ENCODE measurements around the gene PHACTR3.

Gene PHACTR3

GRCh38 chr20:59802018-59802417, 197.7 kb downstream of the PHACTR3 start:
- no peak overlapping the region for H3K4me2 ChIP-seq (ENCODE audit: low read length)
- DNase-seq = no peak
- no peak overlapping the region for H3K23ac ChIP-seq (ENCODE audit: low read length)
- no peak overlapping the region for H2BK120ac ChIP-seq (ENCODE audit: low read depth, low read length)
- H4K8ac ChIP-seq (ENCODE audit: low read depth, low read length) = no peak overlapping the region
- no peak overlapping the region for H2AK5ac ChIP-seq (ENCODE audit: low read length)
- no peaks in the 10 kb centered on the region for H3K36me3 ChIP-seq (ENCODE audit: control insufficient read depth, insufficient read depth, low read length)
- no peak overlapping the region for H2BK5ac ChIP-seq (ENCODE audit: low read length)
- WGBS (ENCODE audit: extremely low coverage, insufficient coverage, low lambda C conversion rate) = no CpG with 5 or more reads among the region's 4 CpGs
- no peak overlapping the region for H3K4ac ChIP-seq (ENCODE audit: low read depth, low read length)
- H3K18ac ChIP-seq (ENCODE audit: low read length) = no peak overlapping the region
- H3K56ac ChIP-seq (ENCODE audit: low read length) = no peak overlapping the region
- H3K79me2 ChIP-seq (ENCODE audit: control insufficient read depth, insufficient read depth, low read length) = no peaks in the 10 kb centered on the region
- H3K27ac ChIP-seq (ENCODE audit: low read depth, low read length) = no peak overlapping the region
- H3K27me3 ChIP-seq (ENCODE audit: insufficient read depth, low read length, poor library complexity) = no peaks in the 10 kb centered on the region
- H2BK15ac ChIP-seq (replicated peaks; ENCODE audit: low read depth) = no peak overlapping the region
- H3K4me3 ChIP-seq (ENCODE audit: low read length) = no peak overlapping the region
- no peak overlapping the region for H3K9ac ChIP-seq (ENCODE audit: low read length)
- H4K5ac ChIP-seq (ENCODE audit: low read length) = no peak overlapping the region
- no peaks in the 10 kb centered on the region for H3K4me1 ChIP-seq (ENCODE audit: control insufficient read depth, low read depth, low read length)
- no peaks in the 10 kb centered on the region for H3K79me1 ChIP-seq (ENCODE audit: low read length)

- H3K4me3 ChIP-seq (ENCODE audit: low read length) = no peak overlapping the region
- H2AK5ac ChIP-seq (ENCODE audit: low read length) = no peak overlapping the region
- H3K56ac ChIP-seq (ENCODE audit: low read length) = no peak overlapping the region
- no peak overlapping the region for H4K5ac ChIP-seq (ENCODE audit: low read length)
- H3K18ac ChIP-seq (ENCODE audit: low read length) = no peak overlapping the region
- no peak overlapping the region for H2BK5ac ChIP-seq (ENCODE audit: low read length)
- H2BK15ac ChIP-seq (replicated peaks; ENCODE audit: low read depth) = no peak overlapping the region
- H3K79me1 ChIP-seq (ENCODE audit: low read length) = no peaks in the 10 kb centered on the region
- WGBS (ENCODE audit: extremely low coverage, insufficient coverage, low lambda C conversion rate) = no CpG with 5 or more reads among the region's 9 CpGs
- H4K8ac ChIP-seq (ENCODE audit: low read depth, low read length) = no peak overlapping the region
- no peak for DNase-seq
- H3K23ac ChIP-seq (ENCODE audit: low read length) = no peak overlapping the region
- H3K79me2 ChIP-seq (ENCODE audit: control insufficient read depth, insufficient read depth, low read length) = no peaks in the 10 kb centered on the region
- H3K4me1 ChIP-seq (ENCODE audit: control insufficient read depth, low read depth, low read length) = no peaks in the 10 kb centered on the region
- no peak overlapping the region for H3K9ac ChIP-seq (ENCODE audit: low read length)
- no peak overlapping the region for H3K4ac ChIP-seq (ENCODE audit: low read depth, low read length)
- H3K27me3 ChIP-seq (ENCODE audit: insufficient read depth, low read length, poor library complexity) = no peaks in the 10 kb centered on the region
- no peak overlapping the region for H2BK120ac ChIP-seq (ENCODE audit: low read depth, low read length)
- no peaks in the 10 kb centered on the region for H3K36me3 ChIP-seq (ENCODE audit: control insufficient read depth, insufficient read depth, low read length)
- no peak overlapping the region for H3K27ac ChIP-seq (ENCODE audit: low read depth, low read length)
- no peak overlapping the region for H3K4me2 ChIP-seq (ENCODE audit: low read length)
Observed at GRCh38 chr20:59802471-59803221, 198.3 kb downstream of the PHACTR3 start.

- Histone ChIP-seq H3K27ac (ENCODE audit: low read depth, low read length) (no peak overlapping the region), H2BK5ac (ENCODE audit: low read length) (no peak overlapping the region)
- WGBS (ENCODE audit: extremely low coverage, insufficient coverage, low lambda C conversion rate) = no CpG with 5 or more reads among the region's 5 CpGs
Observed at GRCh38 chr20:59804347-59804746, 200.0 kb downstream of the PHACTR3 start.

GRCh38 chr20:59804871-59805665, 200.7 kb downstream of the PHACTR3 start:
- WGBS (ENCODE audit: extremely low coverage, insufficient coverage, low lambda C conversion rate) = no CpG with 5 or more reads among the region's 9 CpGs
- Histone ChIP-seq H2BK120ac (ENCODE audit: low read depth, low read length) (no peak overlapping the region), H3K4me2 (ENCODE audit: low read length) (no peak overlapping the region), H4K5ac (ENCODE audit: low read length) (no peak overlapping the region), H3K79me1 (ENCODE audit: low read length) (no peaks in the 10 kb centered on the region), H3K27ac (ENCODE audit: low read depth, low read length) (no peak overlapping the region), H3K4me3 (ENCODE audit: low read length) (no peak overlapping the region), H3K23ac (ENCODE audit: low read length) (no peak overlapping the region), H2AK5ac (ENCODE audit: low read length) (no peak overlapping the region), H3K79me2 (ENCODE audit: control insufficient read depth, insufficient read depth, low read length) (no peaks in the 10 kb centered on the region), H3K9ac (ENCODE audit: low read length) (no peak overlapping the region), H3K4me1 (ENCODE audit: control insufficient read depth, low read depth, low read length) (no peaks in the 10 kb centered on the region), H3K36me3 (ENCODE audit: control insufficient read depth, insufficient read depth, low read length) (no peaks in the 10 kb centered on the region), H3K4ac (ENCODE audit: low read depth, low read length) (no peak overlapping the region), H2BK15ac (replicated peaks; ENCODE audit: low read depth) (no peak overlapping the region), H3K18ac (ENCODE audit: low read length) (no peak overlapping the region), H3K56ac (ENCODE audit: low read length) (no peak overlapping the region), H4K8ac (ENCODE audit: low read depth, low read length) (no peak overlapping the region), H3K27me3 (ENCODE audit: insufficient read depth, low read length, poor library complexity) (no peaks in the 10 kb centered on the region), H2BK5ac (ENCODE audit: low read length) (no peak overlapping the region)
- peak; percentile 26 for DNase-seq

More at GRCh38 chr20:59804347-59804746, 200.0 kb downstream of the PHACTR3 start:
- Histone ChIP-seq H2BK120ac (ENCODE audit: low read depth, low read length) (no peak overlapping the region), H3K4ac (ENCODE audit: low read depth, low read length) (no peak overlapping the region), H3K4me2 (ENCODE audit: low read length) (no peak overlapping the region), H3K27me3 (ENCODE audit: insufficient read depth, low read length, poor library complexity) (no peaks in the 10 kb centered on the region), H3K18ac (ENCODE audit: low read length) (no peak overlapping the region), H4K5ac (ENCODE audit: low read length) (no peak overlapping the region), H3K4me1 (ENCODE audit: control insufficient read depth, low read depth, low read length) (no peaks in the 10 kb centered on the region), H3K56ac (ENCODE audit: low read length) (no peak overlapping the region), H4K8ac (ENCODE audit: low read depth, low read length) (no peak overlapping the region), H3K79me2 (ENCODE audit: control insufficient read depth, insufficient read depth, low read length) (no peaks in the 10 kb centered on the region), H2BK15ac (replicated peaks; ENCODE audit: low read depth) (no peak overlapping the region), H3K36me3 (ENCODE audit: control insufficient read depth, insufficient read depth, low read length) (no peaks in the 10 kb centered on the region), H3K23ac (ENCODE audit: low read length) (no peak overlapping the region), H3K4me3 (ENCODE audit: low read length) (no peak overlapping the region), H3K79me1 (ENCODE audit: low read length) (no peaks in the 10 kb centered on the region), H2AK5ac (ENCODE audit: low read length) (no peak overlapping the region), H3K9ac (ENCODE audit: low read length) (no peak overlapping the region)
- DNase-seq = no peak

- H3K23ac ChIP-seq (ENCODE audit: low read length) = no peak overlapping the region
- no peak overlapping the region for H2BK15ac ChIP-seq (replicated peaks; ENCODE audit: low read depth)
- no peak overlapping the region for H3K4ac ChIP-seq (ENCODE audit: low read depth, low read length)
- H2AK5ac ChIP-seq (ENCODE audit: low read length) = no peak overlapping the region
- WGBS (ENCODE audit: extremely low coverage, insufficient coverage, low lambda C conversion rate) = no CpG with 5 or more reads among the region's 26 CpGs
- no peak overlapping the region for H4K5ac ChIP-seq (ENCODE audit: low read length)
- DNase-seq = no peak
- no peak overlapping the region for H3K9ac ChIP-seq (ENCODE audit: low read length)
- H4K8ac ChIP-seq (ENCODE audit: low read depth, low read length) = no peak overlapping the region
- no peaks in the 10 kb centered on the region for H3K79me1 ChIP-seq (ENCODE audit: low read length)
- no peak overlapping the region for H3K27ac ChIP-seq (ENCODE audit: low read depth, low read length)
- H3K4me1 ChIP-seq (ENCODE audit: control insufficient read depth, low read depth, low read length) = no peaks in the 10 kb centered on the region
- H3K27me3 ChIP-seq (ENCODE audit: insufficient read depth, low read length, poor library complexity) = no peaks in the 10 kb centered on the region
- no peak overlapping the region for H3K56ac ChIP-seq (ENCODE audit: low read length)
- H3K79me2 ChIP-seq (ENCODE audit: control insufficient read depth, insufficient read depth, low read length) = no peaks in the 10 kb centered on the region
- H3K36me3 ChIP-seq (ENCODE audit: control insufficient read depth, insufficient read depth, low read length) = no peaks in the 10 kb centered on the region
- no peak overlapping the region for H3K4me3 ChIP-seq (ENCODE audit: low read length)
- H3K18ac ChIP-seq (ENCODE audit: low read length) = no peak overlapping the region
- H2BK5ac ChIP-seq (ENCODE audit: low read length) = no peak overlapping the region
- H2BK120ac ChIP-seq (ENCODE audit: low read depth, low read length) = no peak overlapping the region
- H3K4me2 ChIP-seq (ENCODE audit: low read length) = no peak overlapping the region
Observed at GRCh38 chr20:59805786-59806577, 201.6 kb downstream of the PHACTR3 start.
